H7 (cell line): ENCODE measurements around the gene SRA1. TPM values are rescaled to one million over a fixed set of nuclear protein-coding genes. Genes with fewer than 3 reads are reported as not detected.

Experiments used
- DNase-seq: peaks from one replicate; pipeline ENCODE4 v3.0.0; 2012
- H3K27me3 ChIP-seq: 2 replicates; pipeline ENCODE4 v1.6.0; 2011; ENCODE audit warnings: mild to moderate bottlenecking, low read length; ENCODE audit not compliant: control insufficient read depth, insufficient read depth
- H3K36me3 ChIP-seq: replicated peaks from 2 replicates; pipeline ENCODE4 v1.5.1; 2011; ENCODE audit warnings: low read length; ENCODE audit not compliant: control insufficient read depth, insufficient read depth
- H3K4me3 ChIP-seq: 2 replicates; pipeline ENCODE4 v1.5.1; 2011; ENCODE audit warnings: low read depth, mild to moderate bottlenecking, control low read depth, low read length, moderate library complexity; ENCODE audit not compliant: insufficient read depth
- total RNA-seq: library from RNA; depleted of rRNA; stranded (reverse); fragments of >200 nt; shearing (Covaris generic); gene quantifications from 2 replicates; pipeline ENCODE4 v1.2.3, GENCODE V29; 2014

SRA1 gene
- total RNA-seq, 1 experiment from 2014 or later = 36.4 TPM

DNA sequence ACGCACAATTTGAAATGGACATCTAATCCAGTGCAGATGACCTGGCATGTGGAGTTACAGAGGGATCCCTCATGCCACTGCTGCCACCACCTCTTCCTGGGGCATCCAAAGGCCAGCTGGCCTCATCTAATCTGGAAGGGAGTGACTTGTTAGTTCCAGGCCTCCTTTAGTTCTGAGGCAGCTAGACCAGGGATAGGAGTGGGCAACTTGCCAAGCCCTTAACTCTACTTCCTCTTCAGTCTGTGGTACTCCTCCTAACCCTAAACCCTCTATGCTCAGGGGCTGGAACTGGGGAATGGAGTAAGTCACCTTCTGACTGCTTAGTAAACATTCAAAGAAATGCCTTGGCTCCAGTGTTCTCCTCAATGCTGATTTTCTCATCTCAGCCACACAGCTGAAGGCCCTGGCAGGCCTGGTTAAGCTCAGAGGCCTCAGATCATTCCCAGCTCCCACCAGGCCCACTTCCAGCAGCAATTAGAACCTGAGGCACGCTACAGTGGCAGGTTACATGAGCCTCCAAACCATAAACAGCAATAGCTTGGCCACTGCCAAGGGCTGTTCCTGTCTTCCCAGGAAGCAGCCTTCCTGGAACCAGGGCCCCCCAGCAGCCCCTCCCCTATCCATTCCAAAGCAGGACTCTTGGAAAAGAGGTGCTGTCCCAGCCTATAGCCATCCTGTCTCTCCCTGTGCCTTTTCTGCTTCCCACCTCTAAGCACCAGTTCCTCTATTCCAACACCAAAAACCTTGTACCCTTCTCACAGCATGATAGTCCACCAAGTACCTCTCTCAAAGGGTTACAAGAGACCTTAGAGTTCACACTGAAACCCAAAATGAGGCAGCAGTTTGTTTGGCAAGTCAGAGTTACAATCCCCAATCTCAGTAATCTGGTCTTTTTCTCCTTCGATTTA, 7.8 kb downstream of the SRA1 start:
- H3K27me3 ChIP-seq = no peaks in the 10 kb centered on the region
- peaks cover 26% of the 10 kb centered on the region for H3K36me3 ChIP-seq
- no peak for DNase-seq
- H3K4me3 ChIP-seq = no peak overlapping the region

GRCh38 chr5:140548791-140549190, 8.5 kb downstream of the SRA1 start:
- DNase-seq = no peak
- peaks cover 23% of the 10 kb centered on the region for H3K36me3 ChIP-seq
- H3K4me3 ChIP-seq = no peak overlapping the region
- no peaks in the 10 kb centered on the region for H3K27me3 ChIP-seq

DNA sequence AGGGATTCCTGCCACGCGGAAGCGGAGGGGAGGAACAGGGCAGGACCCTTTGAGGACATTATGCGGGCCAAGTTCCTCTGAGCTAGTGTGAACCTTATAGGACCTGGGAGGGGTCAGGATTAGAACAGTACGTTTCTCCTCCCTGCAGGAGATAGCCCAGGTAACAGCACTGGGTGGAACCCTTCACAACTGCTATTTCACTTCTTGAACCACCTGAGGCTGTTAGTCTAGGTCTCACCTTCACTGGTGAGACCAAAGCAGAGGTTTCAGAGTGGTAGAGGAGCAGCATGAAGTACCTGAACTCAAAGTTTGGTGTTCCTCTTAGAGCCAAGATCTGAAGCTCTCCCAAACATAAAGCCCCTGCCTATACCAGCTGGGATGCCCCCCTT, 9.0 kb downstream of the SRA1 start:
- Histone ChIP-seq H3K36me3 (peaks cover 21% of the 10 kb centered on the region), H3K4me3 (peak overlapping the region; percentile 52)
- DNase-seq = no peak

GRCh38 chr5:140547508-140548299, 9.6 kb downstream of the SRA1 start, which contains the start of gene EIF4EBP3:
TSS of gene EIF4EBP3 (plus strand) at chr5:140547662. CDS start at chr5:140547738, 76 bp downstream.
- DNase-seq = peak; percentile 94
- H3K36me3 ChIP-seq = peaks cover 21% of the 10 kb centered on the region
- H3K27me3 ChIP-seq = no peaks in the 10 kb centered on the region
- H3K4me3 ChIP-seq = peak within 1 kb of the TSS; percentile 52

More for the DNA sequence above, 9.0 kb downstream of the SRA1 start:
- H3K27me3 ChIP-seq = no peaks in the 10 kb centered on the region

DNA sequence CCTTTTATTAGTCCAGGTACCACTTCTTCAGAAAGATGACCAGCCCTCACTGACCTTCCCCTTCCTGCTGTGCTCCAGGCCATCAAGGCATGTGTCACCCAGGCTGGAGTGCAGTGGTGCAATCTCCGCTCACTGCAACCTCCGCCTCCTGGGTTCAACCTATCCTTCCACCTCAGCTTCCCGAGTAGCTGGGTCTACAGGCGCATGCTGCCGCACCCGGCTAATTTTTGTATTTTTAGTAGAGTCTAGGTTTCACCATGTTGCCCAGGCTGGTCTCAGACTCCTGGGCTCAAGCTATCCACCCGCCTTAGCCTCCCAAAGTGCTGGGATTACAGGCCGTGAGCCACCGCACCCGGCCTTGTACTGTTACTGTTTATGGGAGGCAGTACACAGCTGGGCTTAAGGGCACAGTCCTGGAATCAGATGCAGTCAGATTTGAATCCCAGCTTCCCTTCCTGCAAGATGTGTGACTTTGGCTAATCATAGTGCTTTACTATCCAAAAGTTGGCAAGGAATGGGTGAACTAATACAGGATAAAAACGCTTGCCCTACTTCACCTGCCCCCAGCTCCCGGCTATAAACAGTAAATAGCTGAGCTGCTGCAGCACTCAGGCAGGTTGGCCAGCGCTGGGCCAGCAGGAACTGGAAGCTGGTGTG, 10.3 kb downstream of the SRA1 start:
- no peak for DNase-seq
- no peaks in the 10 kb centered on the region for H3K27me3 ChIP-seq
- H3K4me3 ChIP-seq = no peak overlapping the region
- H3K36me3 ChIP-seq = peaks cover 21% of the 10 kb centered on the region

- no peaks in the 10 kb centered on the region for H3K27me3 ChIP-seq
- H3K36me3 ChIP-seq = peaks cover 10% of the 10 kb centered on the region
- no peak overlapping the region for H3K4me3 ChIP-seq
- DNase-seq = no peak
Observed at GRCh38 chr5:140545606-140546005, 11.7 kb downstream of the SRA1 start.

GRCh38 chr5:140544986-140545385, 12.3 kb downstream of the SRA1 start:
- DNase-seq = no peak
- Histone ChIP-seq H3K36me3 (peaks cover 7% of the 10 kb centered on the region), H3K4me3 (no peak overlapping the region), H3K27me3 (no peaks in the 10 kb centered on the region)

DNA sequence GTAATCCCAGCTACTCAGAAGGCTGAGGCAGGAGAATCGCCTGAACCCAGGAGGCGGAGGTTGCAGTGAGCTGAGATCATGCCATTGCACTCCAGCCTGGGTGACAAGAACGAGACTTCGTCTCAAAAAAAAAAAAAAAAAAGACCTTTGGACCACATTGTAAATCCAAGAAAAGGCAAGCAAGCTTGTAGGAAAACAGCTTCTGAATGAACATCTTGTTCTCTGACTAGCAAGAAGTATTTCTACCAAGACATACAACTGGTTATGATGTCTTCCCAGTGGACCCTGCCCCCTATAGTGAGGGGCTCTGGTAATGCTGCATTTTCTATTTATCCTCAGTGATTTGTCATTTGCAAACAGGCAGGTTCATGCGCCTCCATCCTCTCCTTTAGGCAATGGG, 14.3 kb downstream of the SRA1 start:
- Histone ChIP-seq H3K36me3 (peaks cover 13% of the 10 kb centered on the region), H3K4me3 (no peak overlapping the region), H3K27me3 (no peaks in the 10 kb centered on the region)
- no peak for DNase-seq

DNA sequence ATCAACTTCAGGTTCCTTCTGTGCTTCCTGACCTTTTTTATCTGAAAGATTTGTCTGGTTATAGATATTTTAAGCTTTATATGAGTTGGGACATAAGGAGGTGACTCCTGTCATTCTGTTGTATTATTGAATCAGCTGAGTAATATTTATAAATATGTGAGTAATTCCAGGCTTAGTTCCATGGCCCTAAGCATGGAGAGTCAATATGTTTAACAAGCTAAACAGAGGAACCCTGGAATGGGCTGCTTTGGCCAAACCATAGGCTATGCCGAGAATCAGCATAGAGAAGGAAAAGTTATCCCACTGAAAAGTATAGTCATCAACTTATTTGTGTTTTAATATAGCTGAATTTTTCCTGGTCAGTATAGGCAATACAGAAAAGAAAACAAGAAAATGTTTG, 17.0 kb downstream of the SRA1 start:
- Histone ChIP-seq H3K36me3 (peaks cover 19% of the 10 kb centered on the region), H3K27me3 (no peaks in the 10 kb centered on the region)
- no peak for DNase-seq

DNA sequence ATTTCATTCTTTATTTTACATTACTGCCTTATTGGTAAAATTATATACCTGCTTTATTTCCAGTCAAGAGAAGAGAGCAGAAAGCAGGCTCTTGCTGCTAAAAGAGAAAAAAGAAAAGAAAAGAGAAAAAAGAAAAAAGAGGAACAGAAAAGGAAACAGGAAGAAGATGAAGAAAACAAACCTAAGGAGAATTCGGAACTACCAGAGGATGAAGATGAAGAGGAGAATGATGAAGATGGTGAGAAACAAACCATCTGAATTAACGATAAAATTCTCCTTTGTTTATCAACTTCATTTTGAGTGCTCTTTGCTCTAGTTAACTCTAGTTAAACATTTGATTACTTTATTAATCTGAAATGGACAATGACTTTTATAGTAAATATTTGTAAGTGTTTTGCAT, 33.3 kb downstream of the SRA1 start:
- no peak overlapping the region for H3K4me3 ChIP-seq
- H3K36me3 ChIP-seq = peaks cover 18% of the 10 kb centered on the region
- DNase-seq = no peak
- H3K27me3 ChIP-seq = no peaks in the 10 kb centered on the region

More for the DNA sequence above, 17.0 kb downstream of the SRA1 start:
- H3K4me3 ChIP-seq = no peak overlapping the region

DNA sequence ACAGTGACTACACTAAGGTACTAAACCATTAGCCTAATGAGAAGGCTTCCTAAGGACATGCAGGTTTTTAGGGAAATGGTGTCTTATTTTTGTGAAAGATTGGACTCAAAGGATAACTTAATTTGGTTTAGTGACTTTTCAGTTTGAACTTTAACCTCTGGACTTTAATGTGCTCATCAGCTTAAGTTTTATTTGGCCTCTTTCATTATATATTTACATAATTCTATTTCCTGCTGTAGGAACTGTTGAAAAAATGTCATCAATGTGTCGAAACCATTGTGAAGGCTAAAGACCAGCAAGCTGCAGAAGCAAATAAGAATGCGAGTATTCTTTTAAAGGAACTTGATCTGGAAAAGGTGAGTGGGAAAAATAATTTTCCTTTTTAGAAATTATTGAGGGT, 44.1 kb downstream of the SRA1 start:
- peaks cover 9% of the 10 kb centered on the region for H3K36me3 ChIP-seq
- DNase-seq = no peak
- no peak overlapping the region for H3K4me3 ChIP-seq
- H3K27me3 ChIP-seq = no peaks in the 10 kb centered on the region

DNA sequence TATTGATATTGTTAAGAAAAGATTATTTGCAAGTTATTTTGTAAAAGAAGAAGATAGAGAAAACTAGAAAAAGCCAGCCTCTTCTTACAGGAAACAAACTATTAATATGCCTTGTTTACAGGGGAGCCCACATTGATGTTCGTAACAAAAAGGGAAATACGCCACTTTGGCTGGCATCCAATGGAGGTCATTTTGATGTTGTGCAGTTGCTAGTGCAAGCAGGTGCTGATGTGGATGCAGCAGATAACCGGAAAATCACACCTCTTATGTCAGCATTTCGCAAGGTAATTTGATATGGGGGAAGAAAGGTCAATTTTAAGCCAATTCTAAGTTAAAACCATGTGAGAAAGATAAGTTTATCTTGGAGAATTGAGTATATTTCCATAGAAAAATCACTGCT, 47.4 kb downstream of the SRA1 start:
- no peak for DNase-seq
- Histone ChIP-seq H3K4me3 (no peak overlapping the region), H3K36me3 (peaks cover 16% of the 10 kb centered on the region), H3K27me3 (no peaks in the 10 kb centered on the region)

- peaks cover 9% of the 10 kb centered on the region for H3K36me3 ChIP-seq
Observed at GRCh38 chr5:140502834-140503233, 54.4 kb downstream of the SRA1 start.

More at GRCh38 chr5:140502834-140503233, 54.4 kb downstream of the SRA1 start:
- Histone ChIP-seq H3K27me3 (no peaks in the 10 kb centered on the region), H3K4me3 (no peak overlapping the region)
- no peak for DNase-seq
